ENCODE results near the gene CAPN12.

CAPN12 gene

GRCh38 chr19:38781058-38781457, 36.8 kb upstream of the CAPN12 start:
- no peak overlapping the region for H2AFZ ChIP-seq (ENCODE audit: insufficient read depth, low read length, poor library complexity)
- no peak overlapping the region for H4K8ac ChIP-seq (ENCODE audit: low read depth, low read length)
- peaks cover 1% of the 10 kb centered on the region for H3K79me1 ChIP-seq (ENCODE audit: low read length)
- no peak overlapping the region for H3K18ac ChIP-seq (ENCODE audit: low read length)
- H2BK12ac ChIP-seq (ENCODE audit: low read length): no peak overlapping the region
- no peak overlapping the region for H3K27ac ChIP-seq (ENCODE audit: low read depth, low read length)
- no peak overlapping the region for H3K14ac ChIP-seq (ENCODE audit: low read length)
- H3K9me3 ChIP-seq (ENCODE audit: insufficient read depth, low read depth, low read length): no peaks in the 10 kb centered on the region
- H4K12ac ChIP-seq (ENCODE audit: low read depth, low read length): no peak overlapping the region
- H2BK120ac ChIP-seq (ENCODE audit: insufficient read depth, low read length, poor library complexity): no peak overlapping the region
- no peak overlapping the region for H2AK5ac ChIP-seq (ENCODE audit: low read length)
- DNase-seq: no peak
- no peaks in the 10 kb centered on the region for H3K79me2 ChIP-seq (ENCODE audit: control insufficient read depth, insufficient read depth, low read length, poor library complexity)
- peak overlapping the region; percentile 61 for H3K23ac ChIP-seq (ENCODE audit: low read length)
- H3K36me3 ChIP-seq (ENCODE audit: control insufficient read depth in 1 of 2, insufficient read depth in 2 of 2, low read length in 2 of 2): no peaks in the 10 kb centered on the region
- H4K91ac ChIP-seq (ENCODE audit: low read depth, low read length): no peak overlapping the region
- no peak overlapping the region for H3K4ac ChIP-seq (ENCODE audit: low read depth, low read length)
- no peak overlapping the region for H3K9ac ChIP-seq (ENCODE audit: low read length)
- no peak overlapping the region for H3K4me2 ChIP-seq (ENCODE audit: low read length)
- no peaks in the 10 kb centered on the region for H3K27me3 ChIP-seq (ENCODE audit: insufficient read depth, low read length)
- no peak overlapping the region for H2BK5ac ChIP-seq (ENCODE audit: low read depth, low read length, poor library complexity)
- H3K4me1 ChIP-seq (ENCODE audit: control insufficient read depth in 1 of 2, insufficient read depth in 2 of 2, low read length in 2 of 2): no peaks in the 10 kb centered on the region
- no peak overlapping the region for H3K4me3 ChIP-seq (ENCODE audit: low read depth, low read length)
- no CpG with 5 or more reads among the region's 7 CpGs for WGBS (ENCODE audit: extremely low coverage, insufficient coverage, insufficient read length)

GRCh38 chr19:38780443-38780842, 36.2 kb upstream of the CAPN12 start:
- H4K8ac ChIP-seq (ENCODE audit: low read depth, low read length): no peak overlapping the region
- no peak overlapping the region for H3K18ac ChIP-seq (ENCODE audit: low read length)
- no peak overlapping the region for H4K12ac ChIP-seq (ENCODE audit: low read depth, low read length)
- H3K4me1 ChIP-seq (ENCODE audit: control insufficient read depth in 1 of 2, insufficient read depth in 2 of 2, low read length in 2 of 2): no peaks in the 10 kb centered on the region
- H2AFZ ChIP-seq (ENCODE audit: insufficient read depth, low read length, poor library complexity): no peak overlapping the region
- H3K9me3 ChIP-seq (ENCODE audit: insufficient read depth, low read depth, low read length): no peaks in the 10 kb centered on the region
- H4K91ac ChIP-seq (ENCODE audit: low read depth, low read length): no peak overlapping the region
- no peaks in the 10 kb centered on the region for H3K79me2 ChIP-seq (ENCODE audit: control insufficient read depth, insufficient read depth, low read length, poor library complexity)
- no peaks in the 10 kb centered on the region for H3K27me3 ChIP-seq (ENCODE audit: insufficient read depth, low read length)
- no peak overlapping the region for H3K9ac ChIP-seq (ENCODE audit: low read length)
- H2BK120ac ChIP-seq (ENCODE audit: insufficient read depth, low read length, poor library complexity): no peak overlapping the region
- no peak overlapping the region for H2BK12ac ChIP-seq (ENCODE audit: low read length)
- H3K36me3 ChIP-seq (ENCODE audit: control insufficient read depth in 1 of 2, insufficient read depth in 2 of 2, low read length in 2 of 2): no peaks in the 10 kb centered on the region
- H2AK5ac ChIP-seq (ENCODE audit: low read length): no peak overlapping the region
- no peak overlapping the region for H3K23ac ChIP-seq (ENCODE audit: low read length)
- H3K4ac ChIP-seq (ENCODE audit: low read depth, low read length): no peak overlapping the region
- H3K4me2 ChIP-seq (ENCODE audit: low read length): no peak overlapping the region
- no peak overlapping the region for H2BK5ac ChIP-seq (ENCODE audit: low read depth, low read length, poor library complexity)
- H3K4me3 ChIP-seq (ENCODE audit: low read depth, low read length): no peak overlapping the region
- no CpG with 5 or more reads among the region's 7 CpGs for WGBS (ENCODE audit: extremely low coverage, insufficient coverage, insufficient read length)
- H3K27ac ChIP-seq (ENCODE audit: low read depth, low read length): no peak overlapping the region
- DNase-seq: no peak
- no peak overlapping the region for H3K14ac ChIP-seq (ENCODE audit: low read length)
- peaks cover 1% of the 10 kb centered on the region for H3K79me1 ChIP-seq (ENCODE audit: low read length)

GRCh38 chr19:38778733-38779132, 34.5 kb upstream of the CAPN12 start:
- Histone ChIP-seq H3K4me3 (ENCODE audit: low read depth, low read length) (no peak overlapping the region), H2AK5ac (ENCODE audit: low read length) (no peak overlapping the region), H3K18ac (ENCODE audit: low read length) (no peak overlapping the region), H3K9ac (ENCODE audit: low read length) (no peak overlapping the region), H2BK12ac (ENCODE audit: low read length) (peak overlapping the region; percentile 27), H3K4me2 (ENCODE audit: low read length) (no peak overlapping the region), H3K4me1 (ENCODE audit: control insufficient read depth in 1 of 2, insufficient read depth in 2 of 2, low read length in 2 of 2) (no peaks in the 10 kb centered on the region), H3K79me1 (ENCODE audit: low read length) (no peaks in the 10 kb centered on the region), H4K91ac (ENCODE audit: low read depth, low read length) (no peak overlapping the region), H3K79me2 (ENCODE audit: control insufficient read depth, insufficient read depth, low read length, poor library complexity) (no peaks in the 10 kb centered on the region), H3K27ac (ENCODE audit: low read depth, low read length) (no peak overlapping the region), H4K8ac (ENCODE audit: low read depth, low read length) (no peak overlapping the region), H4K12ac (ENCODE audit: low read depth, low read length) (no peak overlapping the region), H3K4ac (ENCODE audit: low read depth, low read length) (no peak overlapping the region), H3K27me3 (ENCODE audit: insufficient read depth, low read length) (no peaks in the 10 kb centered on the region), H3K36me3 (ENCODE audit: control insufficient read depth in 1 of 2, insufficient read depth in 2 of 2, low read length in 2 of 2) (no peaks in the 10 kb centered on the region), H3K9me3 (ENCODE audit: insufficient read depth, low read depth, low read length) (no peaks in the 10 kb centered on the region), H3K23ac (ENCODE audit: low read length) (no peak overlapping the region), H2AFZ (ENCODE audit: insufficient read depth, low read length, poor library complexity) (no peak overlapping the region), H3K14ac (ENCODE audit: low read length) (no peak overlapping the region), H2BK5ac (ENCODE audit: low read depth, low read length, poor library complexity) (no peak overlapping the region), H2BK120ac (ENCODE audit: insufficient read depth, low read length, poor library complexity) (no peak overlapping the region)
- no peak for DNase-seq
- no CpG with 5 or more reads among the region's 7 CpGs for WGBS (ENCODE audit: extremely low coverage, insufficient coverage, insufficient read length)

- no CpG with 5 or more reads among the region's 13 CpGs for WGBS (ENCODE audit: extremely low coverage, insufficient coverage, insufficient read length)
- peaks cover 0 to 2% of the 10 kb centered on the region in 2 experiments for H3K4me1 ChIP-seq (ENCODE audit: control insufficient read depth in 1 of 2, insufficient read depth in 2 of 2, low read length in 2 of 2)
- no peaks in the 10 kb centered on the region for H3K36me3 ChIP-seq (ENCODE audit: control insufficient read depth in 1 of 2, insufficient read depth in 2 of 2, low read length in 2 of 2)
- H3K4me3 ChIP-seq (ENCODE audit: low read depth, low read length): no peak overlapping the region
- no peak overlapping the region for H2AFZ ChIP-seq (ENCODE audit: insufficient read depth, low read length, poor library complexity)
- H2BK120ac ChIP-seq (ENCODE audit: insufficient read depth, low read length, poor library complexity): no peak overlapping the region
- no peak overlapping the region for H2BK5ac ChIP-seq (ENCODE audit: low read depth, low read length, poor library complexity)
- no peak overlapping the region for H3K23ac ChIP-seq (ENCODE audit: low read length)
- no peak overlapping the region for H3K9ac ChIP-seq (ENCODE audit: low read length)
- H3K18ac ChIP-seq (ENCODE audit: low read length): no peak overlapping the region
- H2AK5ac ChIP-seq (ENCODE audit: low read length): peak overlapping the region; percentile 35
- DNase-seq: no peak
- H4K12ac ChIP-seq (ENCODE audit: low read depth, low read length): no peak overlapping the region
- no peak overlapping the region for H3K4me2 ChIP-seq (ENCODE audit: low read length)
- H3K14ac ChIP-seq (ENCODE audit: low read length): no peak overlapping the region
- no peak overlapping the region for H4K8ac ChIP-seq (ENCODE audit: low read depth, low read length)
- H4K91ac ChIP-seq (ENCODE audit: low read depth, low read length): no peak overlapping the region
- H3K27ac ChIP-seq (ENCODE audit: low read depth, low read length): no peak overlapping the region
- no peaks in the 10 kb centered on the region for H3K79me2 ChIP-seq (ENCODE audit: control insufficient read depth, insufficient read depth, low read length, poor library complexity)
- no peak overlapping the region for H2BK12ac ChIP-seq (ENCODE audit: low read length)
- no peak overlapping the region for H3K4ac ChIP-seq (ENCODE audit: low read depth, low read length)
- no peaks in the 10 kb centered on the region for H3K9me3 ChIP-seq (ENCODE audit: insufficient read depth, low read depth, low read length)
- H3K79me1 ChIP-seq (ENCODE audit: low read length): peaks cover 2% of the 10 kb centered on the region
- H3K27me3 ChIP-seq (ENCODE audit: insufficient read depth, low read length): no peaks in the 10 kb centered on the region
Measured at GRCh38 chr19:38774181-38774950, 30.1 kb upstream of the CAPN12 start.

All from trophoblast cell (in vitro differentiated cells and primary cell).